Fibroblast of the aortic adventitia (primary cell): ENCODE data around the gene TMEM243. TPM values are rescaled to one million over a fixed set of nuclear protein-coding genes. Genes with fewer than 3 reads are reported as not detected.

Experiments used
- DNase-seq: peaks from one replicate; pipeline ENCODE4 v3.0.0-alpha.2; 2010; ENCODE audit warnings: low read depth
- H3K4me3 ChIP-seq: 2 replicates; pipeline ENCODE4 v1.5.1; 2011; ENCODE audit warnings: low read depth, mild to moderate bottlenecking, control low read depth, low read length, moderate library complexity
- CTCF ChIP-seq: IDR thresholded peaks from 2 replicates; pipeline ENCODE4 v1.5.1; 2011; ENCODE audit warnings: mild to moderate bottlenecking, low read length, control low read depth, inconsistent platforms; ENCODE audit not compliant: insufficient read depth
- total RNA-seq: library from RNA; depleted of rRNA; stranded (reverse); fragments of >200 nt; gene quantifications from 2 replicates; pipeline ENCODE4 v1.2.3, GENCODE V29; 2012; ENCODE audit warnings: low replicate concordance

The TMEM243 gene
- total RNA-seq, 1 donor, result 47.8 TPM

- H3K4me3 ChIP-seq, result peak overlapping the region; percentile 83
- no peak for TF ChIP-seq CTCF
- peak; percentile 50 for DNase-seq
Observed at GRCh38 chr7:87152897-87153641, 66.5 kb downstream of the TMEM243 start.

GRCh38 chr7:87152112-87152896, 67.2 kb downstream of the TMEM243 start, which contains the start of gene DMTF1:
TSS of gene DMTF1 (plus strand) at chr7:87152453. CDS start at chr7:87164942, 12,489 bp downstream.
- DNase-seq, result peak; percentile 93
- peak within 1 kb of the TSS; percentile 83 for H3K4me3 ChIP-seq
- no peak for TF ChIP-seq CTCF

GRCh38 chr7:87151729-87152111, 67.8 kb downstream of the TMEM243 start:
- no peak for TF ChIP-seq CTCF
- no peak for DNase-seq
- peak overlapping the region; percentile 83 for H3K4me3 ChIP-seq

- peak; percentile 13 for DNase-seq
- no peak for TF ChIP-seq CTCF
- peak overlapping the region; percentile 83 for H3K4me3 ChIP-seq
Observed at GRCh38 chr7:87151002-87151728, 68.4 kb downstream of the TMEM243 start.

GRCh38 chr7:87148332-87148955, 71.1 kb downstream of the TMEM243 start:
- peak; percentile 58 for TF ChIP-seq CTCF
- peak; percentile 63 for DNase-seq
- H3K4me3 ChIP-seq, result no peak overlapping the region

GRCh38 chr7:87147500-87147899, 72.0 kb downstream of the TMEM243 start:
- no peak for DNase-seq
- H3K4me3 ChIP-seq, result no peak overlapping the region
- TF ChIP-seq CTCF, result no peak
